MV-4-11 (cell line): ENCODE results near the gene MTFR1L.

Experiments
- DNase-seq: peaks from one replicate; lab custom pipeline; 2025; lab: John Stamatoyannopoulos, UW

Gene MTFR1L

DNA sequence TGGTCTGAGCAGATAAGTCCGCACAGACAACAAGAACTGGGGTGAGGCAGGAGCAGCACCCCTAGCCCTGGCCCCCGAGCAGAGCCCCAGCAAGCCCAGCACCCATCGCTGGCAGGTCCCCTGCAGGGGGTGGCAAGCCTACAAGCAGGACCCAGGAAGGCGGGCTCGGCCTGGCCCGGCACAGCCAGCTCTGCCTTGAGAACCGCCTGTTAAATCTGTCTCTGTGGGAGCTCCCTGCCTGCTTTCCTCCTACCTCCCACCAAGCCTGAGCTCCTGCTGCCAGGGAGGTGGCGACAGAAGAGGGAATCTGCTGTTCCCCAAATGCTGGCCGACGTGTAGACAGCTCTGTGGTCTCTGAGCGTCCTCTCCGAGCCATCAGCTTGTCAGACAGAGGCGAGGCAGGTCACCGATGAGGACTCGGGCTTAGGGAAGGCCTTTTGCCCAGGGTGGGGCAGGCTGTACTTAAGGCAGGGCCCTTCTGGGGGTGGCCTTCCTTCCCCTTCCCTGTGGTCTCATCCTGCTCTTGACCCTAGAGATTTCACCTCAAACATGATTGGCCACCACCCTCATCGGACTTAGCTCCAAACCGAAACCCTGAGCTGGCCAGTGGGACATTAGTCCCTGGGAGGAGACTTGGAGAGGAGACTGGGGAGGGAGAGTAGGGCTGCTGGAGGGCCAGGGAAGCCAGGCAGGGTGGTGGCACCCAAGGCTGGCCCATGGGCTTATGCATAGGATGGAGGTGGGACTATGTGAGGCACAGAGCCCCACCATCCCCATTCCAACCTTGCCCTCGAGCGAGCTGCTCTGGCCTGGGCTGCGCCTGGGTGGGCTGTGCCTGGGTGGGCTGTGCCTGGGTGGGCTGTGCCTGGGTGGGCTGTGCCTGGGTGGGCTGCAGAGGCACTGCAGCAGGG, 12.0 kb upstream of the MTFR1L start:
- no peak for DNase-seq

DNA sequence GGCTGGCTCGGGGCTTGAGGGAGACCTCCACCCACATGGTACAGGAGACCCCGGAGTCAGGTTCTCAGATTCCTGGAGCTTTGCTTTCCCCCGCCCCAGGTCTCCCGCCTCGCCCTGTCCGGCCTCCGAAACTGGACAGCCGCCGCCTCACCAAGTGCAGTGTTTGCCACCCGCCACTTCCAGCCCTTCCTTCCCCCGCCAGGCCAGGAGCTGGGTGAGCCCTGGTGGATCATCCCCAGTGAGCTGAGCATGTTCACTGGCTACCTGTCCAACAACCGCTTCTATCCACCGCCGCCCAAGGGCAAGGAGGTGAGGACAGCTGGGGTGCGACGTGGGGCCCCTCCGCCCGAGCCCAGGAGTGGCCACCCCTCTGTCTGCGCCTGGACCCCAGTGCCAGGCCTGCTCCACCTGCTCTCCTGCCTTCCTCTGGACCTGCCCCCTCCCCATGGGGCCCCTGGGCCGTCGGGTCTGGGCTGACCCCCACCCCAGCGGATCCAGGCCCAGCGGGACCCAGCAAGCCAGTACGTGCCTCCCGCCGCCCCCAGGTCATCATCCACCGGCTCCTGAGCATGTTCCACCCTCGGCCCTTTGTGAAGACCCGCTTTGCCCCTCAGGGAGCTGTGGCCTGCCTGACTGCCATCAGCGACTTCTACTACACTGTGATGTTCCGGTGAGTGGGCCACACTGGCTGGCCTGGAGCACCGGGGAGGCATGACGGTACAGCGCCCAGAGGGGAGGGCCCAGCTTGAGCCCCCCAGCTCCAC, 11.1 kb upstream of the MTFR1L start:
- DNase-seq = no peak

DNA sequence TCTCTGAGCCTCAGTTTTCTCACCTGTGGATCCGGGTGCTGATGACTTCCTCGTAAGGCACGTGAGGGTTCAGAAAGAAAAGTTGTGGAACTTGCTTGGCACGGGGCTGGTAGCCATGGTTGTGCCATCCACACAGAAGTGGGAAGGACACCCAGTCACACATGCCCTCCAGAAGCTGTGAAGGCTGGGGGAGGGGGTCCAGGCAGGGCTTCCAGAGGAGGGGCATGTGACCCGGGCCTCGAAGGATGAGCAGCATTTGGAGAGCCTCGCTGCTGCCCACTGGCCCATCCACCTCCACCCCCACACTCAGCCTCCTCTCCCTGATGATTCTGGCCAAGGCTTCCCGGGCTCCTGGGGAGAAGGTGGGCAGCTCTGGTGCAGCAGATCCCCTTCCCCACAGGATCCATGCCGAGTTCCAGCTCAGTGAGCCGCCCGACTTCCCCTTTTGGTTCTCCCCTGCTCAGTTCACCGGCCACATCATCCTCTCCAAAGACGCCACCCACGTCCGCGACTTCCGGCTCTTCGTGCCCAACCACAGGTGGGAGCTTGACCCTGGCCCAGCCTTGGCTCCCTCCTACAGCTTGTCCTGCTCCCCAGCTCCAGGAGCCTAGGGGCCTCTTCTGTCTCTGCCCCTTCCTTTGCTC, 10.3 kb upstream of the MTFR1L start:
- DNase-seq = peak; percentile 66

DNA sequence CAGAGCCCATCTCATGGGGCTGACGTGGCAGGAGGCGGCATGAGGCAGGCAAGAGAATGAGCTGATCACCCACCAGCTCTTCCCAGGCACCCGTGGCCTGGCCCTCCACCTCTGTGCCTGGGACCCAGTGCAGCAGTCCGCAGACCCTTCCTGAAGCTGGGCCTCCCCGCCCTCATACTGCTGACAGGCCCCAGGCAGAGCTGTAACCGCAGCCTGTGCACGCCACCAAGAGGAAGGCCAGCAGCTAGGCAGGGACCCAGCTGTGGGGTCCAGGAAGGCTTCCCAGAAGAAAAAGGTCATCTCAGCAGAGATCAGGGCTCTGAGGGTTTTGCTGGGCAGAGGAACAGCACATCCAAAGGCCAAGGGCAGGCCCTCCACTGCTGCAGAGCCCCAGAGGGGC, 9.8 kb upstream of the MTFR1L start:
- no peak for DNase-seq

DNA sequence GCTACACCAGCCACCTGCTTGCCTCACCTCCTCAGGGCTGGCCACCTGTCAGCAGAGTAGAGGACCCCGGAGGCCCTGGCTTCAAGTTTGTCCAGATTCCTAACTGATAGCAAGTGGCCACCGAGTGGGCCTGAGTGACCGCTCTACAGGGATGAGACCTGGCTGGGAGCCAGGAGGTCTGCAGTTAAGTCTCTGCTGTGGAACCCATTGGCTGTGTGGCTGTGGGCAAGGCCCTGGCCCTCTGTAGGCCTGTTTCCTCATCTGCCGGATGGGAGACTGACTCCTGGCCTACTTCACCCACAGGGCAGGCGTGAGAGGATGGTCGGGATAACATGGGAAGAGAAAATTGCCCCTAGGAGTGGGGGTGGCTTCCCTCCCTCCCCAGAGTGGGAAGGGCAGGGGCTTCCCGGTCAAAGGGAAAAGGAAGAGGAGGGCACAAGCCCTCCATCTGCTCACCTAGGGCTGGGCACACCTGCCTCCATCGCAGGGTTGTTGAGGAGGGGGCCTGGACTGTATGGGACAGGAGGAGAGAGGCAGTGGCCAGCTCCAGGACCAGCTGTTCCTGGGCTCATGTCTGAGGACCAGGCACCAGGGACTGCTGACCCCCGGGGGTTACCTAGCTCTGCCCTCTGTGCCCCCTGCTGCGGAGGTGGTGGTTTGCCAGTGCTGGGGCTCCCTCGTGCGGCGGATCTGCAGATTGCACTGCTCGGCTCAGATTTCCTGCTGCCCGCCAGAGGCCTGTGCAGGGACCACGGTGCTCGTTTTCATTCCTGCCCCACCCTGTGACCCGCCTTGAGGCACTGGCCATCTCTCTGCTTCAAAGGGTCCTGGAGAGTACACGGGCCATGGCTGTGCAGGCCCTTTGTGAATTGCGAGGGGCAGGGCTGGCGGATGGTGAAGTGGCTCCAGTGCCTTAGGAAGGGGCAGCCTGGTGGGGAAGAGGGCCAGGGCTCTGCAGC, 9.1 kb upstream of the MTFR1L start:
- peak; percentile 24 for DNase-seq

DNA sequence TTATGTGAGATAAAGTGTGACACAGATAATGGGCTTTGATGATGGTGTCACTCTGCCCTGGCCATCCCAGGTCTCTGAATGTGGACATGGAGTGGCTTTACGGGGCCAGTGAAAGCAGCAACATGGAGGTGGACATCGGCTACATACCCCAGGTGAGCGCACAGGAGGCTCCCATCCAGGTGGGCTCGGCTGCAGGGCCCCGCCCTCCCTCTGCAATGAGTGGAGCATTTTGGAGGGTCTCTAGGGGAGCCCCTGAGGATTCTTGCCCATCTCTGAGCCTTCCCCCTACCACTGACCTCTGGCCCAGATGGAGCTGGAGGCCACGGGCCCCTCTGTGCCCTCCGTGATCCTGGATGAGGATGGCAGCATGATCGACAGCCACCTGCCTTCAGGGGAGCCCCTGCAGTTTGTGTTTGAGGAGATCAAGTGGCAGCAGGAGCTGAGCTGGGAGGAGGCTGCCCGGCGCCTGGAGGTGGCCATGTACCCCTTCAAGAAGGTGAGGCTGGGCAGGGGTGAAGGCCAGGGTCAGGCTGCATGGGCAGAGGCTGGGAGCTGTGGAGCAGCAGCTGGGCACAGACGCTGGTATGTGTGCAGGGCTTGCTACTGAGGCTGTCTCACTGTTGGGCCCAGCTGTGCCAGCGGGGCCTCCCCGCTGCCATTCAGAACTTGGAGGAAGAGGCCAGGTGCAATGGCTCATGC, 8.2 kb upstream of the MTFR1L start:
- DNase-seq = no peak

DNA sequence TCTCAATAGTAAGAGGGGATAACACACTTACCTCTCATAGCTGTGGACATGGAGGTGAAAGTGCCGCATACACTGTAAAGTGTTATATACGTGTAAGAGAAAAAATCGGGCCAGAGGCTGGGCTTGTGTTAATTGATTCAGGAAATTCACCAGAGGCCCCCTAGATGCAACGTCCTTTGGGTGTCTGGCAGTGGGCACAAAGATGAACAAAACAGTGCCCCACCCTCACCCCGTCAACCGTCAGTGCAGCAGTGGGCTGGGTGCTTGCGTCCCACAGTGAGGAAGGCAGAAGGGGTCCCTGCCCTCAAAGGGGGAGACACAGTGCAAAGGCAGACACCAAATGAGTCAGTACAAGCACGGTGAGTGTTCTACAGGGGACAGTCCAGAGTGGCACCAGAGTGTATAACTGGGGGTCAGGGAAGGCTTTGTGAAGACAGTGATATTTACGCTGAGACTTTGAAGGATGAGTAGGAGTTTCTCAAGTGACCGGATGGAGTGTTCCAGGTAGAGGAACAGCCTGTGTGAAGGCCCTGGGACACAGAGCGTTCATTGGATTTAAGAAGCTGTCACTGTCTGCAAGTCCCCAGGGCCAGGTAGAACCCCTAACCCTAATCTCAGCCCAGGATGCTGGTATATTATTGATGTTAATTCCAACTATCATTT, 6.6 kb upstream of the MTFR1L start:
- DNase-seq = no peak

DNA sequence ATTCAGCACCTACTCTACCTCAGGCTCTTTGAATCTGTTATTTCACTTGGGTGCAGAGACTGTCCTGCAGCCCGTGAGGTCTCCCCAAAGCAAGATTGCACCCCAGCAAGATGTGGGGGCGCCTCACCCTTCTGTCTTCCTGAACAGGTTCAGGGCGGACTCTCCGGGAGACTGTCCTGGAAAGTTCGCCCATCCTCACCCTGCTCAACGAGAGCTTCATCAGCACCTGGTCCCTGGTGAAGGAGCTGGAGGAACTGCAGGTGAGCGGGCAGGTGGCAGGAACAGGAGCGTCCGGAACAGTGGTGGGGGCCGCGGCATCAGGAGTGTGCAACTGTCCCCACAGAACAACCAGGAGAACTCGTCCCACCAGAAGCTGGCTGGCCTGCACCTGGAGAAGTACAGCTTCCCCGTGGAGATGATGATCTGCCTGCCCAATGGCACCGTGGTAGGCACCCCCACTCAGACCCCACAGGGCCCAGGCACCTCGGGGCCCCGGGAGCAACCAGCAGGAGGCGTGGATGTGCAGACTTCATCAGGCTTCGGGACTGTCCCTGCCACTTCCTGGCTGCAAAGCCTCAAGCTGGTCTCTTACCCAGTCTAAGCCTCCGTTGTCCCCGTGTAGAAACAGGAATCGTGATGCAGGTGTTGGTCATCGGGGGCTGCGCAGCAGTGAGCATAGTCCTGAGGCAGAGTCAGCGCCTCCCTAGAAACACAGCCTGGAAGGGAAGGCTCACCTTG, 5.9 kb upstream of the MTFR1L start:
- no peak for DNase-seq

DNA sequence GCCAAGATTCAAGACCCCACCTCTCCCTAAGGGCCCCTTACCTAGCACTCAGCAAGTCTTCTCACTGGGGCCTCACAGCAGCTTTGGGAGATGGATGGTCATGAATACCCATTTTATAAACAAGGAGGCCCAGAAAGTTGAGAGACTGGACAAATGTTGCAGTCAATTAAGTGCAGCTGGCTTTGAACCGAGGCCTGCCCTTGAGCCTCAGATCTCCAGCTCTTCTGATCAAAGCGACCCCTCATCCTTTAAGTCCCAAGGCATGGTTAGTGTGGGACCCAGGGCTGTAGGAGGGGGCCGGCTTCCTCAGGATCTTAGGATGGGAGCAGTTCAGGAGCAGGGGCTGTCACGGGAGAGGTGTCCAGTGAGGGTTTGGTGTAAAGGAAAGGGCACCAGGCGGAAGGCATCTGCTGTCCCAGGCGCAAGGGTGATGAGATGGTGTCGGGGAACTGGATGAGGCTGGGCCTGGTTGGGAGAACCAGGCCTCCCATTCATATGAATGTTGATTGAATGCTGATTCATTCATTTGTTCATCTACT, 5.1 kb upstream of the MTFR1L start:
- DNase-seq = no peak

DNA sequence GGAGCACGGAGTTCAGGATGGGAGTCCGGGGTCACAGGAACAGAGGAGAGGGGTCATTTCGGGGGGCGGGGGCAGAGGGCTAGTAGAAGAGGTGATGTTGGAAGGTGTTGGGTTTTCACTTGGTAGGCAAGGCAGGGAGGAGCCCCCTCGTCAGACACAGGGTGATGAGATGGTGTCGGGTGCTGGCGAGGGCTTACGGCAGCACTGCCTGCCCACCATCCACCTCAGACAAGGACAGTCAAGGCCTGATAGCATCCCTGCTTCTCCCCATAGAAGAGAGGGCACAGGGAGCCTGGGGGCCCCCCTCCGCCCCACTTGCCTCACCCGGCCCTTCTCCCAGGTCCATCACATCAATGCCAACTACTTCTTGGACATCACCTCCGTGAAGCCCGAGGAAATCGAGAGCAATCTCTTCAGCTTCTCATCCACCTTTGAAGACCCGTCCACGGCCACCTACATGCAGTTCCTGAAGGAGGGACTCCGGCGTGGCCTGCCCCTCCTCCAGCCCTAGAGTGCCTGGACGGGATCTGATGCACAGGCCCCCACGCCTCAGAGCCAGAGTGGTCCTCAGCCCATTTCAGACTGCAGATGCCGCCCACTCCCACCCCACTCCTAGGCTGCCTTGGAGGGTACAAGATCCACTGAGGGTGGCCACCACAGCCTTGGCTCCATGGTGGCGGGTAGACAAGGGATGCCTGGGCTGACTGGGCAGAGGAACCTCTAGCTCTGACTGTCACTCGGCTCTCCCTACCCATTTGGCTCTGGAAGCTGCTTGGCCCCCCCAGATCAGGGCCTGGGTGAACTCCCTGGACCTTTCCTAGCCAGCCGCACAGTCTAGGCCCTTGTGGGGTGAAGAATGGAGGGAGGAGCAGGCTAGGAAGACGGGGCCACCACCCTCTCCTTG, 4.3 kb upstream of the MTFR1L start:
- DNase-seq = no peak

DNA sequence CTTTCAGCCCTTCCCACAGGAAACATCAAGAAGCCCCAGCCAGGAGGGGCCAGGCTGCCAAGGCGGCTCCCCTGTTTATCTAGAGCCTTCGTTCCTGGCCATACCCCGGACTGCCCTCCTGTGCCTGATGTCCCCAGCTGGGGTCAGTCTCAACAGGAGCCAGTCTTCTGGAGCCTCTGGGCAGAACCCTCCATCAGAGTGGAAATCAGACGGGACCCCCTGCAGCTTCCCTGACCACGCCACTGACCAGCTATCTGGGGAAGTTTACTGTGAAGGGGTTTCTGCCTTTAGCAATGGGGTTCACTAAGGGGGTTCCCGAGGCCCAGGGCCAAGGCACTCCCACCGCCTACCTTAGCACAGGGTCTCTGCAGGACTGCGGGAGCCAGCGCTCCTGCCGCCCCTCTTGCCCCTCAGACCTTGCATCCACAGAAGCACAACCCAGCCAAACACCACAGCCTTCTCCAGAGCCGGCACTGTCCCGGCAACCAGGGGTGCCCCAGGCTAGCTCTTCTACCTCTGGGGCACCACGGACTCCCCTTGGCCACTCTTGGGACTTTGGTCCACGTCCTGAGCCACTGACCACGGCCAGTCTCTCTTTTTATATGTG, 3.5 kb upstream of the MTFR1L start:
- no peak for DNase-seq

DNA sequence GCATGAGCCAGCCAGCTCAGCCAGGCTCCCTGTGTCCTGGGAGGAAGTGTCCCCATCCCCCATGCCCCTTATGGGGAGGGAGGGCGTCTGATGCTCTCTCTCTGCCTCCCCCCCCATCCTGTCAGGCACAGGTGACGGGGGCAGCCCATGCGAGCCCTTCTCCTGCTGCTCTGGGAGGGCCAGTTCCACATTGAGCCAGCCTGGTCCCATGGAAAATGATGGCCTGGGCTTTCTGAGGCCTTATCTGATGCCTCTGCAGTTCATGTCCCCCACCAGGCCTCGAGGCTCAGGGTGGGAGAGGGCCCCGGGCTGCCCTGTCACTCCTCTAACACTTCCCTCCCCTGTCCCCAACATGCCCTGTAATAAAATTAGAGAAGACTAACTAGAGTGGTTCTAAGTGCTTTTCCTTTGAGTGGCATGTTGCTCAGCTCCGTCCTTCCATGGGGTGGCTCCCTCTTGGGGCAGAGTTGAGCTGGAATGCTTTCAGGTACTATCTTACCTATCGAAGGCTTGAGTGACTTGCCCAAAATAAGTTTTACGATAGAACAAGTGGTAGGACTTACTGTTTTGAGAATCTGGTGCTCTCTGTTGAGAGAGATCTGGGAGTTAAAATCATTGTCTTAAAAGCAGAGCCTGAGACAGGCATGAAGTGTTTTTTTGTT, 1.8 kb upstream of the MTFR1L start:
- DNase-seq = no peak

DNA sequence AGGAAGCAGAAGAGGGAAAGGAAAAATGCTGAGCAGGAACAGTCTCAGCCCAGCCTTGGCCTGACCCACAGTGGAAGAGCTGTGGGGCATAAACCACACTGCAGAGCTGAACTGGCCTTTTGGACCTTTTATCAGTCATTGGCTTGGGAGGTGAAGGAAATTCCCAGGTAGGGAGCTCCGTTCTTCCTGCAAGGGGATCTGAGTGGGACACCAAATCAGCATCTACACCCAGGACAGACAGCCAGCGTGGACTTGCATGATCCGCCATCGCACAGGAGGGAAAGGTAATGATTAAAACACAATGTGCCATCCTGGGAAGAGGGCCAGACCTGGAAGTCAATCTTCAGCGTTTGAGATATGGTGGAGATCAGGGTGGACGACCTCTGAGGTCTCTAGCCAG, 1.2 kb upstream of the MTFR1L start:
- no peak for DNase-seq

DNA sequence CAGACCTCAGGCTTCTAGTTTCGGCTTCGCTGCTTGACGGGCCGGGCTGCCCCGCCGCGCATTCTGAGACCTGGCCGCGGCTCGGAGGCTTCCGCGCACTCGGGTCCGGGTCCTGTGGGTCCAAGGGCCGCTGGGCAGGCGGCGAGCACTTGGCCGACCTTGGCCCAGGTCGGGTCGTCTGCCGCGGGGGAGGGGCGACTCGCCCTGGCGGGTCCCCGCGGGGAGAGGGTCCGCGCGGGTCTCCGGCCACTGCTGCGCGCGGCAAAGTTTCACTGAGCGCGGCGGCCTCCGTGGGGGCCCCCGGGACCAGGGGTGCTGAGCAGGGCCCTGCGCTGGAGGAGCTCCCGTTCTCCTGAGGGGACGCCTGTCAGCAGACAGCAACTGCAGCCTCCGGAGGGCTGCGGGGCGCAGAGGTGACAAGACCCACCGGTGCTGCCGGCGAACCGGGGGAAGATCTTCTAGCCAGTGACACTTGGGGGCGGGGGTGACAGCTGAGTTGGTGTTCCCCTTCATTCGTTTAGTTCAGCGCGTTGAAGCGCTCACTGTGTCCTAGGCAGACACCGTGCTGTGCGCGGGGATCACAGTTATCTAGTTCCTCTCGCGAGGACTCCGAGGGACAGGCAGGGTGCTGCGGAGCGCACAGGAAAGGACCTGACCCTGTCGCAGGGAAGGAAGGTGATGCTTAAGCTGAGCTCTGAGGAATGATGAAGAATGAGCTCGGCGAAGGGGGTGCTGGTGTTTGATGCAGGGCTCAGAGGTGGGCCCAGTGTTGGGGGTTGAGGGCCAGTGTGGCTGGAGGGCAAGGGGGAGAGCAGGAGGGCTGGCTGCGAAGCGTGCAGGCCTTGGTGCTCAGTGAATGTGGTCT, 725 bp downstream of the MTFR1L start:
- DNase-seq = peak; percentile 66

DNA sequence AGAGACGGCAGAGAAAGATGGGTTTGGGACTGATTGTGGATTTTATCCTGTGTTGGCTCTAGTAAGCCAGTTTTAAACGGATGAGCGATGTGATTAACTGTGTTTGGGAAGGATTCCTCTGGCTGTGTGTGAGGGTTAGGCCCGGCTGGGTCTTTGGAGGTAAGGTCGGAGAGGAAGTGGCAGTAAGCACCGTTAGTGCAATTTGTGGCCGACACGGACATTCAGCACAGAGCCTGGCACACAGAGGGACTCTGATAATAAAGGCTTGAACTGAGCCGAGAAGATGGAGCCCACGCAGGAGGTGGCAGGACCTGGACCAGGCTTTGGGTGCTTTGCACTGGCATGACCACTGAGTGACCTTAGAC, 1.3 kb downstream of the MTFR1L start:
- DNase-seq = no peak

DNA sequence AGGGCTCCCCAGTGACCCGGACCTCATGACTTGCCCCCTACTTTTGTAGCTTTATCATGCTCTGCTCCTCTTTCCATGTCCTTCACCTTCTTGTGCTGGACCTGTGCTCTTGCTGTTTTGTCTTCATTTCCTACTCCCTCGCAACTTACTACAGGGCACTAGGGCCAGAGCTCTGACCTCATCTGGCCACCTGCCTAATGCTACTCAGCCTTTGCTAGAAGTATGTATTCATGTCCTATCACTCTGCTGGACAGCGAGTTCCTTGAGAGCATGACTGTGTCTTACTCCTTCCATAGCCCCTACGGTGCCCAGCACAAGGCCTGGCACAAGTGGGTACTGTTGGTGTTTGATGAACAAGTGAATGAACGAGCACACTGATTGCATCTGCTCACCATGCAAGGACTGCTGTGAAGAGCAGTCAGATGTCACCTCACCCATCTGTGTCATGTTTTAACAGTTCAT, 1.9 kb downstream of the MTFR1L start:
- DNase-seq = no peak
